Measurements from ENCODE around the gene GSAP.
"Not testable (repeated sequence)": the region's sequence is repeated elsewhere in the genome, so short reads cannot be mapped to it uniquely, and the experiment has no call there.

Gene GSAP

DNA sequence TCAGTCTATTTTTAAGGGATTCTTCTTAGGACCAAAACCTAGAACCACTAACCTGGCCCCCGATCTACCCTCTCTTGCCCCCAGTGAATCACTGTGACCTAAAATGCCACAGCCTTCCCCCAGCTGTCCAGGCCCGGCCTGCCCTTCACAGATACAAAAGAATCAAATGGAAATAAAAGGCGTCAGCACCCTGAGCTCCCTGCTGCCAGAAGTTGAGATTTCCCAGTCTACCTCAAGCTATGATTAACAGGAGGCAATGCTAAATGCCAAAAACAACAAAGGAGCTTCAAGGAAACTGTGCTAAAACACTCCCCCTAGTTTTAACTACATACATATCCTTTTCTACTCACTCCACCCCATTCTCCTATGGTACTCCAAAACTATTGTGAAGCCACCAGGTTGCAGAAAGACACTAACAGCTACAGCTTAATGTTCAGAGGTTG is 67.8 kb downstream of the GSAP start:
- TF ChIP-seq, protein P1, sequence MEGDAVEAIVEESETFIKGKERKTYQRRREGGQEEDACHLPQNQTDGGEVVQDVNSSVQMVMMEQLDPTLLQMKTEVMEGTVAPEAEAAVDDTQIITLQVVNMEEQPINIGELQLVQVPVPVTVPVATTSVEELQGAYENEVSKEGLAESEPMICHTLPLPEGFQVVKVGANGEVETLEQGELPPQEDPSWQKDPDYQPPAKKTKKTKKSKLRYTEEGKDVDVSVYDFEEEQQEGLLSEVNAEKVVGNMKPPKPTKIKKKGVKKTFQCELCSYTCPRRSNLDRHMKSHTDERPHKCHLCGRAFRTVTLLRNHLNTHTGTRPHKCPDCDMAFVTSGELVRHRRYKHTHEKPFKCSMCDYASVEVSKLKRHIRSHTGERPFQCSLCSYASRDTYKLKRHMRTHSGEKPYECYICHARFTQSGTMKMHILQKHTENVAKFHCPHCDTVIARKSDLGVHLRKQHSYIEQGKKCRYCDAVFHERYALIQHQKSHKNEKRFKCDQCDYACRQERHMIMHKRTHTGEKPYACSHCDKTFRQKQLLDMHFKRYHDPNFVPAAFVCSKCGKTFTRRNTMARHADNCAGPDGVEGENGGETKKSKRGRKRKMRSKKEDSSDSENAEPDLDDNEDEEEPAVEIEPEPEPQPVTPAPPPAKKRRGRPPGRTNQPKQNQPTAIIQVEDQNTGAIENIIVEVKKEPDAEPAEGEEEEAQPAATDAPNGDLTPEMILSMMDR (IDR thresholded peaks at IDR 0.05; ENCODE audit: low read depth, low read length), result no peak
- TF ChIP-seq POLR2A (IDR thresholded peaks at IDR 0.05; ENCODE audit: extremely low read depth, insufficient read length), result no peak
- TF ChIP-seq, protein P2, sequence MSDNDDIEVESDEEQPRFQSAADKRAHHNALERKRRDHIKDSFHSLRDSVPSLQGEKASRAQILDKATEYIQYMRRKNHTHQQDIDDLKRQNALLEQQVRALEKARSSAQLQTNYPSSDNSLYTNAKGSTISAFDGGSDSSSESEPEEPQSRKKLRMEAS (IDR thresholded peaks at IDR 0.05; ENCODE audit: low read depth, low read length), result no peak
- no peak for TF ChIP-seq MYC (IDR thresholded peaks at IDR 0.05; ENCODE audit: low read depth, low read length)
- DNase-seq (ENCODE audit: low read depth), result peak; percentile 37
- H3K4me3 ChIP-seq (ENCODE audit: low read depth, low read length), result no peak overlapping the region

DNA sequence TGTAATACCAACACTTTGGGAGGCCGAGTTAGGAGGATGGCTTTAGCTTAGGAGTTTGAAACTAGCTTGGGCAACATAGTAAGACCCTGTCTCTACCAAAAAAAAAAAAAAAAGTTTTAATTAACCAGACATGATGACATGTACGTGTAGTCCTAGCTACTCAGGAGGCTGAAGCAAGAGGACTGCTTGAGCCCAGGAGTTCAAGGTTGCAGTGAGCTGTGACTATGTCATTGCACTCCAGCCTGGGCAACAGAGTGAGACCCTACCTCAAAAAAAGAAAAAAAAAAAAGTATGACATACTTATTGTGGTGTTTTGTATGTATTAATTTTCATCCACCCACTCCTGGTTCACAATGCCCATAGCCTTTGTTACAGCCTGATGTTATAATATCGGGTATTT is 69.7 kb downstream of the GSAP start:
- no peak for DNase-seq (ENCODE audit: low read depth)
- TF ChIP-seq MYC (IDR thresholded peaks at IDR 0.05; ENCODE audit: low read depth, low read length) (no peak), POLR2A (IDR thresholded peaks at IDR 0.05; ENCODE audit: extremely low read depth, insufficient read length) (no peak)
- TF ChIP-seq, protein P2 (IDR thresholded peaks at IDR 0.05; ENCODE audit: low read depth, low read length), result no peak
- TF ChIP-seq, protein P1 (IDR thresholded peaks at IDR 0.05; ENCODE audit: low read depth, low read length), result no peak
- H3K4me3 ChIP-seq (ENCODE audit: low read depth, low read length), result no peak overlapping the region

DNA sequence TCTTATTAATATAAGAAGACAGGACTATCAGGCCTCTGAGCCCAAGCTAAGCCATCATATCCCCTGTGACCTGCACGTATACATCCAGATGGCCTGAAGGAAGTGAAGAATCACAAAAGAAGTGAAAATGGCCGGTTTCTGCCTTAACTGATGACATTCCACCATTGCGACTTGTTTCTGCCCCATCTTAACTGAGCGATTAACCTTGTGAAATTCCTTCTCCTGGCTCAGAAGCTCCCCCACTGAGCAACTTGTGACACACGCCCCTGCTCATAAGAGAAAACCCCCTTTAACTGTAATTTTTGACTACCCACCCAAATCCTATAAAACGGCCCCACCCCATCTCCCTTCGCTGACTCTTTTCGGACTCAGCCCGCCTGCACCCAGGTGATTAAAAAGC is 70.7 kb downstream of the GSAP start:
- H3K4me3 ChIP-seq (ENCODE audit: low read depth, low read length); DNase-seq (ENCODE audit: low read depth): not testable (repeated sequence)

DNA sequence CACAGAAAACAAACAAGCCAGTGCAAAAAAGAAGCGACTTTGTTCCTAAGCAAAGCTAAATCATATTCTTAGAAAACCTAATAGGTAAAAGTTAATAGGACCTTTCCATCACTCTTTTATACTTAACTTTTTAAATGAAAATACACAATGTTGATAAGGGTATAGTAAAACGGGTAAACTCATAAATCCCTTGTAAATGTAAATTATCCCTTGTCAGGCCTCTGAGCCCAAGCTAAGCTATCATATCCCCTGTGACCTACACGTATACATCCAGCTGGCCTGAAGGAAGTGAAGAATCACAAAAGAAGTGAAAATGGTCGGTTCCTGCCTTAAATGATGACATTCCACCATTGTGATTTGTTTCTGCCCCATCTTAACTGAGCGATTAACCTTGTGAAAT is 76.4 kb downstream of the GSAP start:
- DNase-seq (ENCODE audit: low read depth), result no peak
- TF ChIP-seq MYC (IDR thresholded peaks at IDR 0.05; ENCODE audit: low read depth, low read length) (no peak), POLR2A (IDR thresholded peaks at IDR 0.05; ENCODE audit: extremely low read depth, insufficient read length) (no peak)
- TF ChIP-seq, protein P1 (IDR thresholded peaks at IDR 0.05; ENCODE audit: low read depth, low read length), result no peak
- TF ChIP-seq, protein P2 (IDR thresholded peaks at IDR 0.05; ENCODE audit: low read depth, low read length), result no peak
- no peak overlapping the region for H3K4me3 ChIP-seq (ENCODE audit: low read depth, low read length)

DNA sequence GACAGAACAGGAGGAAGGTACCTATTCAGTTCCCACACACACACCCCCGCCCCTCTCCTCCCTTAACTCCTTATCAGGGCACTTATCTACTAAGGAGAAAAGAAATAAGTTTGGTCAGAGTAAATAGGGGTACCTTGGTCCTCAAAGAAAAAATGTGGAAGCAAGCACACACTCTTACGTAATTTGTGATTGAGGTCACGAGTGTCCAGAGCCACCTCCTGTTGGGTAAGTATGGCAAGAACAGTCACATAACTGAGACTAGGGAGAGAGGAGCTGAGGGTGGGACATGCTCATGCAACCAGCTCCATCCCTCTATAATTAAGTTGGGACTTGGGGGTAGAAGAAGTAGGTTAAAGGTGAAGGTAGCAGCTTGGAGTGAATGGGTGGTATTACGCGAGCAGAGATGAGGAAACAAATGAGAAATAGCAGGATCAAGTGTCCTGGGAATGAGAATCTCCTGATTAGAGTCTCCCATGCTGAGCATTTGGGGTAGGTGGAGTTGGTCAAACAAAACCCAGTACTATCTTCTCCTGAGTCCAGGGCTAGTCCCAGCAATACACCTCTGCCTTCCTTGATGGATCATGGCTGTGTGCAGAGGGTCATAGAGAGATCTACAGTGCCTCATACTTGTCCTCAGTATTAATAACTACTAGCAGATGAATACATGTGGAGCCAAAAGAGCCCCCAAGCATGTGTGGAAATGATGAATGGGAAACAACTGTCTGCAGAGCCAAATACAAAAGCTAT is 77.1 kb downstream of the GSAP start:
- no peak for TF ChIP-seq POLR2A (IDR thresholded peaks at IDR 0.05; ENCODE audit: extremely low read depth, insufficient read length)
- TF ChIP-seq, protein P1 (IDR thresholded peaks at IDR 0.05; ENCODE audit: low read depth, low read length), result no peak
- 0 out of 2 replicates have a peak, but pooled peaks have one; percentile 32 for TF ChIP-seq MYC (IDR thresholded peaks at IDR 0.05; ENCODE audit: low read depth, low read length)
- TF ChIP-seq, protein P2 (IDR thresholded peaks at IDR 0.05; ENCODE audit: low read depth, low read length), result peak; percentile 75
- peak; percentile 82 for DNase-seq (ENCODE audit: low read depth)
- H3K4me3 ChIP-seq (ENCODE audit: low read depth, low read length), result no peak overlapping the region

DNA sequence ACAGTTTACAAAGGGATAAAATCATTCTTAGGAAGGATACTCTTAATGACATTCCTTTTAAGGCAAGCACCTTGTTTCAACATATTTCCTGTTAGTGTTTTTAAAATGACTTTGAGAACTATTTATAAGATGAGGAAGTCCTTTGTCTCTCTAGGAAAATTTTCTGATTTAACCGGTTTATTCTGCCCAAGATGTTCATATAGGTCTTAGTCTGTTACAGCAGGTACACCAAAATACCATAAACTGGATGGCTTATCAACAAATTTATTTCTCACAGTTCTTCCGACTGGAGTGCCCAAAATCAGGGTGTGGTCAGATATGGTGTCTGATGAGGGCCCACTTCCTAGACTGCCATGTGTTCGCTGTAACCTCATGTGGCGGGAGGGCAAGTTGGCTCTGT is 77.9 kb downstream of the GSAP start:
- peak; percentile 70 for DNase-seq (ENCODE audit: low read depth)
- TF ChIP-seq, protein P2 (IDR thresholded peaks at IDR 0.05; ENCODE audit: low read depth, low read length), result peak; percentile 80
- TF ChIP-seq MYC (IDR thresholded peaks at IDR 0.05; ENCODE audit: low read depth, low read length), result peak; percentile 44; the same call in 1 of the 2 replicates
- TF ChIP-seq, protein P1 (IDR thresholded peaks at IDR 0.05; ENCODE audit: low read depth, low read length), result no peak
- no peak overlapping the region for H3K4me3 ChIP-seq (ENCODE audit: low read depth, low read length)
